ENCODE measurements around the gene UBAC2. TPM values are rescaled to one million over a fixed set of nuclear protein-coding genes. Genes with fewer than 3 reads are reported as not detected.

Gene UBAC2
- total RNA-seq, 1 experiment from 2014 or later, result 80.3 TPM

- Histone ChIP-seq H3K27ac (no peak overlapping the region), H3K4me1 (replicated peaks; ENCODE audit: insufficient read depth) (peaks cover 30% of the 10 kb centered on the region), H2AFZ (no peak overlapping the region), H3K4me3 (no peak overlapping the region), H3K36me3 (ENCODE audit: low read depth) (no peaks in the 10 kb centered on the region), H3F3A (ENCODE audit: insufficient read depth, low read depth) (peaks cover 17% of the 10 kb centered on the region), H3K9me3 (ENCODE audit: insufficient read depth, low read depth) (no peaks in the 10 kb centered on the region), H3K9me2 (ENCODE audit: insufficient read depth) (no peaks in the 10 kb centered on the region), H3K27me3 (ENCODE audit: insufficient read depth, low read depth) (no peaks in the 10 kb centered on the region), H3K4me2 (no peak overlapping the region), H4K20me1 (ENCODE audit: insufficient read depth) (no peaks in the 10 kb centered on the region), H3K79me2 (ENCODE audit: low read depth) (no peaks in the 10 kb centered on the region)
- no peak for DNase-seq
- TF ChIP-seq EZH2 (IDR thresholded peaks at IDR 0.05; ENCODE audit: low read depth) (no peak), CTCF (conservative IDR thresholded peaks at IDR 0.05) (no peak)
- ChIA-PET CTCF (interaction anchor here (1.2 kb wide), 1 partner anchor 48 kb away, joined by 3 read pairs; no protein-coding TSS in a partner anchor), POLR2A (ENCODE audit: unreplicated experiment) (no interaction called here)
- BruUV-seq (replicated peaks), result no TSS peak
- intact Hi-C loops (cut with micrococcal nuclease; ENCODE audit: unreplicated experiment), result loop anchor here (5.0 kb wide), 1 partner anchor 1588 kb away; no protein-coding TSS in a partner anchor
These were observed 234.5 kb downstream of the UBAC2 start for GRCh38 chr13:99435116-99435515.

GRCh38 chr13:99435998-99436397, 235.3 kb downstream of the UBAC2 start:
- no peak overlapping the region for H3K27ac ChIP-seq
- ChIA-PET POLR2A (ENCODE audit: unreplicated experiment) (no interaction called here), CTCF (interaction anchor here (1.2 to 1.4 kb wide), 2 partner anchors 49 to 170 kb away, joined by 3 to 4 read pairs; no protein-coding TSS in a partner anchor)
- intact Hi-C loops (cut with micrococcal nuclease; ENCODE audit: unreplicated experiment), result loop anchor here (5.0 kb wide), 1 partner anchor 1589 kb away; no protein-coding TSS in a partner anchor
- H3K9me2 ChIP-seq (ENCODE audit: insufficient read depth), result no peaks in the 10 kb centered on the region
- DNase-seq, result peak in 1 of 2 experiments; percentile 63
- H3F3A ChIP-seq (ENCODE audit: insufficient read depth, low read depth), result peaks cover 17% of the 10 kb centered on the region
- no peak overlapping the region for H3K4me2 ChIP-seq
- no peaks in the 10 kb centered on the region for H3K27me3 ChIP-seq (ENCODE audit: insufficient read depth, low read depth)
- H3K9me3 ChIP-seq (ENCODE audit: insufficient read depth, low read depth), result no peaks in the 10 kb centered on the region
- no peaks in the 10 kb centered on the region for H3K79me2 ChIP-seq (ENCODE audit: low read depth)
- no peak overlapping the region for H3K4me3 ChIP-seq
- BruUV-seq (replicated peaks), result no TSS peak
- H4K20me1 ChIP-seq (ENCODE audit: insufficient read depth), result no peaks in the 10 kb centered on the region
- H3K4me1 ChIP-seq (replicated peaks; ENCODE audit: insufficient read depth), result peaks cover 39% of the 10 kb centered on the region
- TF ChIP-seq EZH2 (IDR thresholded peaks at IDR 0.05; ENCODE audit: low read depth) (no peak), CTCF (conservative IDR thresholded peaks at IDR 0.05) (no peak)
- H3K36me3 ChIP-seq (ENCODE audit: low read depth), result no peaks in the 10 kb centered on the region
- no peak overlapping the region for H2AFZ ChIP-seq

Small RNA genes lying within 50 kb of the gene (microRNA-seq; reads per million reads assigned to microRNA genes)
- gene MIR623 (ENCODE audit: borderline number of aligned reads, borderline replicate concordance), result not detected

Other genes starting within 250 kb of the UBAC2 start
- 53.4 and 69.5 TPM in 2 replicates for gene DOCK9, start 222.8 kb upstream of the UBAC2 start, total RNA-seq (2021)
- not detected in 2 replicates for gene GPR18, start 57.5 kb downstream of the UBAC2 start, total RNA-seq (2021)
- not detected in 2 replicates for gene GPR183, start 106.5 kb downstream of the UBAC2 start, total RNA-seq (2021)

All from PC-9 (cell line).